HEK293 (cell line): ENCODE results near the gene LPA.
A peak's percentile ranks its signal among the peaks of the same experiment; 100 is the strongest.

Source experiments
- CTCF ChIA-PET: fragments of 350-600 bp; formaldehyde crosslinking; extraction: SDS; loops from one replicate; lab custom pipeline; 2021; ENCODE audit warnings: antibody characterized with exemption; lab: Yijun Ruan, JAX
- POLR2A ChIA-PET: fragments of 300-600 bp; formaldehyde crosslinking; extraction: SDS; loops from one replicate; lab custom pipeline; 2020; ENCODE audit warnings: antibody characterized with exemption, inconsistent platforms; lab: Yijun Ruan, JAX
- H3K27ac ChIP-seq: fragments of 200-500 bp; sonication (Bioruptor generic); 2 replicates; pipeline ENCODE4 v1.5.1; 2014; ENCODE audit warnings: low read depth, low read length, control low read depth, inconsistent platforms; ENCODE audit errors: extremely low read depth
- H3K36me3 ChIP-seq, 2 experiments: fragments of 200-500 bp in 1 of 2; sonication (Bioruptor generic) in 1 of 2; 1 replicate in 1 of 2; 2 replicates in 1 of 2; pipeline ENCODE4 v1.5.1; 2014 to 2017; ENCODE audit warnings: inconsistent platforms in 2 of 2, low read length in 2 of 2; ENCODE audit not compliant: control insufficient read depth in 2 of 2, insufficient read depth in 1 of 2
- H3K4me1 ChIP-seq: fragments of 200-500 bp; sonication (Bioruptor generic); 2 replicates; pipeline ENCODE4 v1.5.1; 2014; ENCODE audit warnings: mild to moderate bottlenecking, low read length, inconsistent platforms; ENCODE audit not compliant: control insufficient read depth, insufficient read depth
- H3K4me3 ChIP-seq: 2 replicates; pipeline ENCODE4 v1.5.1; 2011; ENCODE audit warnings: low read depth, mild to moderate bottlenecking, control low read depth, low read length, moderate library complexity
- H3K9me3 ChIP-seq: fragments of 200-500 bp; sonication (Bioruptor generic); 2 replicates; pipeline ENCODE4 v1.5.1; 2014; ENCODE audit warnings: low read depth, low read length, inconsistent platforms; ENCODE audit not compliant: control insufficient read depth, insufficient read depth
- HOXD13 ChIP-seq: sonication (generic); formaldehyde crosslinking; IDR thresholded peaks from 2 replicates; pipeline ENCODE4 v1.8.0; 2022; ENCODE audit warnings: missing genetic modification reagents, borderline replicate concordance
- SALL2 ChIP-seq: fragments of 450-650 bp; formaldehyde crosslinking; IDR thresholded peaks from 2 replicates; pipeline ENCODE4 v1.5.0; 2017; ENCODE audit warnings: missing biosample characterization, mild to moderate bottlenecking, missing genetic modification characterization, borderline replicate concordance
- SCRT1 ChIP-seq: fragments of 450-650 bp; formaldehyde crosslinking; IDR thresholded peaks from 2 replicates; pipeline ENCODE4 v1.5.1; 2016; ENCODE audit warnings: missing biosample characterization, missing genetic modification characterization, borderline replicate concordance
- SCRT2 ChIP-seq: fragments of 450-650 bp; formaldehyde crosslinking; IDR thresholded peaks from 2 replicates; pipeline ENCODE4 v1.5.1; 2016; ENCODE audit warnings: missing biosample characterization, missing genetic modification characterization
- TRIM28 ChIP-seq: IDR thresholded peaks from 2 replicates; pipeline ENCODE4 v1.6.1; 2011; ENCODE audit warnings: low read length, control low read depth, borderline replicate concordance
- ZFHX2 ChIP-seq: fragments of 450-650 bp; formaldehyde crosslinking; conservative IDR thresholded peaks from 2 replicates; pipeline ENCODE4 v1.5.1; 2016; ENCODE audit warnings: missing biosample characterization, missing genetic modification characterization
- ZFP41 ChIP-seq: fragments of 450-650 bp; formaldehyde crosslinking; IDR thresholded peaks from 2 replicates; pipeline ENCODE4 v1.5.1; 2016; ENCODE audit warnings: missing biosample characterization, missing genetic modification characterization, borderline replicate concordance
- ZNF221 ChIP-seq: fragments of 450-650 bp; formaldehyde crosslinking; IDR thresholded peaks from 2 replicates; pipeline ENCODE4 v1.5.1; 2017; ENCODE audit warnings: missing biosample characterization, missing genetic modification characterization, borderline replicate concordance
- ZNF223 ChIP-seq: fragments of 450-650 bp; formaldehyde crosslinking; IDR thresholded peaks from 2 replicates; pipeline ENCODE4 v1.5.1; 2016; ENCODE audit warnings: missing biosample characterization, missing genetic modification characterization
- ZNF266 ChIP-seq: fragments of 450-650 bp; formaldehyde crosslinking; IDR thresholded peaks from 2 replicates; pipeline ENCODE4 v1.5.1; 2016; ENCODE audit warnings: missing biosample characterization, missing genetic modification characterization, low read depth
- ZNF501 ChIP-seq: fragments of 450-650 bp; formaldehyde crosslinking; IDR thresholded peaks from 2 replicates; pipeline ENCODE4 v1.5.1; 2016; ENCODE audit warnings: missing biosample characterization, missing genetic modification characterization
- ZNF521 ChIP-seq: fragments of 450-650 bp; formaldehyde crosslinking; IDR thresholded peaks from 2 replicates; pipeline ENCODE4 v1.5.1; 2017; ENCODE audit warnings: missing biosample characterization, mild to moderate bottlenecking, missing genetic modification characterization
- ZNF654 ChIP-seq: fragments of 450-650 bp; formaldehyde crosslinking; IDR thresholded peaks from 2 replicates; pipeline ENCODE4 v1.5.1; 2016; ENCODE audit warnings: low read depth, missing biosample characterization, missing genetic modification characterization
- ZNF707 ChIP-seq: fragments of 450-650 bp; formaldehyde crosslinking; IDR thresholded peaks from 2 replicates; pipeline ENCODE4 v1.5.1; 2016; ENCODE audit warnings: missing biosample characterization, missing genetic modification characterization
- ZNF785 ChIP-seq: fragments of 450-650 bp; formaldehyde crosslinking; IDR thresholded peaks from 2 replicates; pipeline ENCODE4 v1.5.1; 2016; ENCODE audit warnings: missing biosample characterization, missing genetic modification characterization
- ZNF830 ChIP-seq: fragments of 450-650 bp; IDR thresholded peaks from 2 replicates; pipeline ENCODE4 v1.5.0; 2018; ENCODE audit warnings: missing biosample characterization, missing genetic modification characterization, low read depth, mild to moderate bottlenecking, moderate library complexity
- TF ChIP-seq, protein P1 (sequence below): fragments of 450-650 bp; formaldehyde crosslinking; IDR thresholded peaks from 2 replicates; pipeline ENCODE4 v1.5.1; 2016; ENCODE audit warnings: missing biosample characterization, missing genetic modification characterization, borderline replicate concordance
- TF ChIP-seq, protein P2 (sequence below): fragments of 450-650 bp; formaldehyde crosslinking; IDR thresholded peaks from 2 replicates; pipeline ENCODE4 v1.5.1; 2016; ENCODE audit warnings: missing biosample characterization, missing genetic modification characterization
- TF ChIP-seq, protein P3 (sequence below): fragments of 450-650 bp; IDR thresholded peaks from 2 replicates; pipeline ENCODE4 v1.5.1; 2018; ENCODE audit warnings: missing biosample characterization, mild to moderate bottlenecking, missing genetic modification characterization
- TF ChIP-seq, protein P4 (sequence below): fragments of 450-650 bp; formaldehyde crosslinking; IDR thresholded peaks from 2 replicates; pipeline ENCODE4 v1.5.1; 2017; ENCODE audit warnings: missing biosample characterization, missing genetic modification characterization
- TF ChIP-seq, protein P5 (sequence below): fragments of 450-650 bp; formaldehyde crosslinking; IDR thresholded peaks from 2 replicates; pipeline ENCODE4 v1.5.1; 2017; ENCODE audit warnings: missing biosample characterization, mild to moderate bottlenecking, missing genetic modification characterization, moderate library complexity

Gene LPA

DNA sequence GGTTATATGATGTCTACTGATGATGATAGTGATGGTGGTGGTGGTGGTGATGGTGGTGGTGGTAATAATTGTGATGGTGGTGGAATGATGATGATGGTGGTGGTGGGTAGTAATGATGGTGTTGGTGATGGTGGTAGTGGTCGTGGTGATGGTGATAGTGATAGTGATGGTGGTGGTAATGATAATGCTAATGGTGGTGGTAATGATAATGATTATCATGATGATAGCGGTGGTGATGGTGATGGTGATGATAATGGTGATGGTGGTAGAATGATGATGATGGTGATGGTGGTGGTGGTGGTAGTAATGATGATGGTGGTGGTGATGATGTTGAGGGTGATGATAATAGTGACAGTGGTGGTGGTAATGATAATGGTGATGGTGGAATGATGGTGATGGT is 4.5 kb upstream of the LPA start:
- no peaks in the 10 kb centered on the region for H3K36me3 ChIP-seq

DNA sequence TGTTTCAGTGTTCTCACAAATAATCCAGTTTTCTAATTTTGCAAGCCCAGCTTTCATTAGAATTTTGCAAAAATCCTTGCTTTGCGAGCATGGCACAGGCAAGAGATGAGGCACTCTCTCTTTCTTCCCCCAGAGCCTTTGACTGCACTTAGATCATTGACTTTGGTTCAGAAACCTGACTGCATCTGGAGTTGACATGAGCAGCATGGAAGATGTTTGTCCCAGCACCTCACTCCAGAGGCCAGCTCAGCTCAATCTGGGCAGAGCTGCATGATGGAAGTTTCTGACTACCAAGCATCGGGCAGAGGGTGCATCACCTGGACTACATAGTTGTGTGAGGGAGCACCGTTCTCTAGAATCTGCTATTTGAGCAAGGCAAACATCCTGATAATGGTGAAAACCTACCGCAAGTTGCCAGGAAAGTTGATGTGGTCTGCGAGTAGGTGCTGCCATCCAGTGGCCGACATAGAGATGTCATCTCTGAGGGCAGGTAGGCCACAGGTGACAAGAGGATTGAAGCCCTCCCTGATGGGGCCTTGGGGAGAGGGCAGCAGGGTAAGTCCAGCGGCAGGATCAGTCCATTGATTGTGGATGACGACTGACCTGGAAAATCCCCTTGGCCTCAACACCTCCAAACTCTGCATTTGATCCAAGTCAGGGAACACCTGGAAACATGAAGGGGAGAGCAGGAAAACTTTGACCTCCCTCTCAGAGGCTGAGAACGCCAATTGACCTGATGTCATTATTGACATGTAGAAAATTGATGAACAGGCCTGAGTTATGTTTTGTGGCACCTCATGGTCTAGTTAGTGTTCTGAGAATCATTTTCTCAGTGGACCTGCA is 3.8 kb upstream of the LPA start:
- no peak overlapping the region for H3K4me3 ChIP-seq
- no peaks in the 10 kb centered on the region for H3K9me3 ChIP-seq
- H3K4me1 ChIP-seq = no peaks in the 10 kb centered on the region
- CTCF ChIA-PET = interaction anchor here (0.5 to 2.3 kb wide), 14 partner anchors 9 to 1568 kb away, joined by 3 to 12 read pairs (median 3); no protein-coding TSS in a partner anchor
- TF ChIP-seq, protein P1, sequence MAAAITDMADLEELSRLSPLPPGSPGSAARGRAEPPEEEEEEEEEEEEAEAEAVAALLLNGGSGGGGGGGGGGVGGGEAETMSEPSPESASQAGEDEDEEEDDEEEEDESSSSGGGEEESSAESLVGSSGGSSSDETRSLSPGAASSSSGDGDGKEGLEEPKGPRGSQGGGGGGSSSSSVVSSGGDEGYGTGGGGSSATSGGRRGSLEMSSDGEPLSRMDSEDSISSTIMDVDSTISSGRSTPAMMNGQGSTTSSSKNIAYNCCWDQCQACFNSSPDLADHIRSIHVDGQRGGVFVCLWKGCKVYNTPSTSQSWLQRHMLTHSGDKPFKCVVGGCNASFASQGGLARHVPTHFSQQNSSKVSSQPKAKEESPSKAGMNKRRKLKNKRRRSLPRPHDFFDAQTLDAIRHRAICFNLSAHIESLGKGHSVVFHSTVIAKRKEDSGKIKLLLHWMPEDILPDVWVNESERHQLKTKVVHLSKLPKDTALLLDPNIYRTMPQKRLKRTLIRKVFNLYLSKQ = no peak
- 0 out of 2 replicates have a peak, but pooled peaks have one; percentile 52 for TF ChIP-seq SCRT1
- peak; percentile 81 for TF ChIP-seq SCRT2 (tag by site-specific recombination)
- TF ChIP-seq TRIM28 = peak; percentile 47; the same call in 1 of the 2 replicates
- TF ChIP-seq ZNF654 (tag by site-specific recombination) = peak; percentile 55
- H3K36me3 ChIP-seq = no peaks in the 10 kb centered on the region
- POLR2A ChIA-PET = no interaction called here
- no peak overlapping the region for H3K27ac ChIP-seq

More for the DNA sequence above, 4.5 kb upstream of the LPA start:
- TF ChIP-seq, protein P2, sequence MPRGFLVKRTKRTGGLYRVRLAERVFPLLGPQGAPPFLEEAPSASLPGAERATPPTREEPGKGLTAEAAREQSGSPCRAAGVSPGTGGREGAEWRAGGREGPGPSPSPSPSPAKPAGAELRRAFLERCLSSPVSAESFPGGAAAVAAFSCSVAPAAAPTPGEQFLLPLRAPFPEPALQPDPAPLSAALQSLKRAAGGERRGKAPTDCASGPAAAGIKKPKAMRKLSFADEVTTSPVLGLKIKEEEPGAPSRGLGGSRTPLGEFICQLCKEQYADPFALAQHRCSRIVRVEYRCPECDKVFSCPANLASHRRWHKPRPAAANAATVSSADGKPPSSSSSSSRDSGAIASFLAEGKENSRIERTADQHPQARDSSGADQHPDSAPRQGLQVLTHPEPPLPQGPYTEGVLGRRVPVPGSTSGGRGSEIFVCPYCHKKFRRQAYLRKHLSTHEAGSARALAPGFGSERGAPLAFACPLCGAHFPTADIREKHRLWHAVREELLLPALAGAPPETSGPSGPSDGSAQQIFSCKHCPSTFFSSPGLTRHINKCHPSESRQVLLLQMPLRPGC (tag by site-specific recombination) = no peak
- TF ChIP-seq ZNF266 (tag by site-specific recombination) = 0 out of 2 replicates have a peak, but pooled peaks have one; percentile 13
- TF ChIP-seq ZNF521 (tag by site-specific recombination) = 0 out of 2 replicates have a peak, but pooled peaks have one; percentile 31
- TF ChIP-seq ZNF707 = peak; percentile 18; the same call in 1 of the 2 replicates
- TF ChIP-seq, all 188 proteins: peak for 3
- POLR2A ChIA-PET = interaction anchor here (0.6 kb wide), 1 partner anchor 66 kb away, joined by 3 read pairs; no protein-coding TSS in a partner anchor
- CTCF ChIA-PET = no interaction called here
- Histone ChIP-seq H3K9me3 (no peaks in the 10 kb centered on the region), H3K4me1 (no peaks in the 10 kb centered on the region), H3K4me3 (no peak overlapping the region), H3K27ac (no peak overlapping the region)

DNA sequence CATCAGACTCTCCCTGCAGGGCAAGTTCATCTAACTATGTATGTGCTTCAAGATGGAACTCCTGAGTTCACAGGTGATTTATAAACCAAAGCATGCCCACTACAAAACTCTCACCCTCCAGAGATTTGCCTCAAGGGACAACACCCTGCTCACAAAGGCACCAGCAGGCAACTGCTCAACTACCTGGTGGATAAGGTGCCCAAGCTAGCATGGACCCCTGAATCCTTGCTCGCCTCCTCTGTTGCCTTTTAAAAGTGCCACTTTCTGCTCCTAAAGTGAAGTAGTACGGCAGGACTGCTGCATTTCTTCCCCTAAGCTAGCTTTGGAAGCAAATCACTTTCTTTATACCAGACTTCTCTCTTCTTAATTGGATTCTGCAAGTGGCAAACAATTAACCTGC is 1.2 kb downstream of the LPA start:
- ChIA-PET CTCF (no interaction called here), POLR2A (no interaction called here)
- TF ChIP-seq ZNF501 (tag by site-specific recombination) (no peak), SALL2 (tag by site-specific recombination) (no peak), ZNF830 (tag by site-specific recombination) (no peak), ZNF785 (tag by site-specific recombination) (no peak), ZFHX2 (tag by site-specific recombination) (no peak), HOXD13 (CRISPR knock-in tag) (no peak), ZNF221 (tag by site-specific recombination) (no peak), ZNF223 (tag by site-specific recombination) (no peak), ZFP41 (tag by site-specific recombination) (no peak)
- TF ChIP-seq, protein P3, sequence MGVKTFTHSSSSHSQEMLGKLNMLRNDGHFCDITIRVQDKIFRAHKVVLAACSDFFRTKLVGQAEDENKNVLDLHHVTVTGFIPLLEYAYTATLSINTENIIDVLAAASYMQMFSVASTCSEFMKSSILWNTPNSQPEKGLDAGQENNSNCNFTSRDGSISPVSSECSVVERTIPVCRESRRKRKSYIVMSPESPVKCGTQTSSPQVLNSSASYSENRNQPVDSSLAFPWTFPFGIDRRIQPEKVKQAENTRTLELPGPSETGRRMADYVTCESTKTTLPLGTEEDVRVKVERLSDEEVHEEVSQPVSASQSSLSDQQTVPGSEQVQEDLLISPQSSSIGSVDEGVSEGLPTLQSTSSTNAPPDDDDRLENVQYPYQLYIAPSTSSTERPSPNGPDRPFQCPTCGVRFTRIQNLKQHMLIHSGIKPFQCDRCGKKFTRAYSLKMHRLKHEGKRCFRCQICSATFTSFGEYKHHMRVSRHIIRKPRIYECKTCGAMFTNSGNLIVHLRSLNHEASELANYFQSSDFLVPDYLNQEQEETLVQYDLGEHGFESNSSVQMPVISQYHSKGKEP (tag by site-specific recombination) = no peak
- TF ChIP-seq, protein P4, sequence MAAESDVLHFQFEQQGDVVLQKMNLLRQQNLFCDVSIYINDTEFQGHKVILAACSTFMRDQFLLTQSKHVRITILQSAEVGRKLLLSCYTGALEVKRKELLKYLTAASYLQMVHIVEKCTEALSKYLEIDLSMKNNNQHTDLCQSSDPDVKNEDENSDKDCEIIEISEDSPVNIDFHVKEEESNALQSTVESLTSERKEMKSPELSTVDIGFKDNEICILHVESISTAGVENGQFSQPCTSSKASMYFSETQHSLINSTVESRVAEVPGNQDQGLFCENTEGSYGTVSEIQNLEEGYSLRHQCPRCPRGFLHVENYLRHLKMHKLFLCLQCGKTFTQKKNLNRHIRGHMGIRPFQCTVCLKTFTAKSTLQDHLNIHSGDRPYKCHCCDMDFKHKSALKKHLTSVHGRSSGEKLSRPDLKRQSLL (tag by site-specific recombination) = no peak
- TF ChIP-seq, protein P5, sequence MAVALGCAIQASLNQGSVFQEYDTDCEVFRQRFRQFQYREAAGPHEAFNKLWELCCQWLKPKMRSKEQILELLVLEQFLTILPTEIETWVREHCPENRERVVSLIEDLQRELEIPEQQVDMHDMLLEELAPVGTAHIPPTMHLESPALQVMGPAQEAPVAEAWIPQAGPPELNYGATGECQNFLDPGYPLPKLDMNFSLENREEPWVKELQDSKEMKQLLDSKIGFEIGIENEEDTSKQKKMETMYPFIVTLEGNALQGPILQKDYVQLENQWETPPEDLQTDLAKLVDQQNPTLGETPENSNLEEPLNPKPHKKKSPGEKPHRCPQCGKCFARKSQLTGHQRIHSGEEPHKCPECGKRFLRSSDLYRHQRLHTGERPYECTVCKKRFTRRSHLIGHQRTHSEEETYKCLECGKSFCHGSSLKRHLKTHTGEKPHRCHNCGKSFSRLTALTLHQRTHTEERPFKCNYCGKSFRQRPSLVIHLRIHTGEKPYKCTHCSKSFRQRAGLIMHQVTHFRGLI (tag by site-specific recombination) = no peak
- Histone ChIP-seq H3K4me3 (no peak overlapping the region), H3K9me3 (no peaks in the 10 kb centered on the region), H3K36me3 (no peaks in the 10 kb centered on the region), H3K27ac (no peak overlapping the region), H3K4me1 (no peaks in the 10 kb centered on the region)
